ACC112 (cell line): ENCODE measurements around the gene TMEM255A.

Experiments used
- H2AFZ ChIP-seq: fragments of 200-600 bp; sonication (generic); one replicate; pipeline ENCODE4 v1.6.0; 2017; ENCODE audit warnings: antibody characterized with exemption, low read length; ENCODE audit not compliant: unreplicated experiment
- H3K27ac ChIP-seq: fragments of 200-600 bp; sonication (generic); 2 replicates; pipeline ENCODE4 v1.5.1; 2014; ENCODE audit warnings: low read depth, mild to moderate bottlenecking, antibody characterized with exemption, low read length, moderate library complexity
- H3K27me3 ChIP-seq: fragments of 200-600 bp; sonication (generic); 2 replicates; pipeline ENCODE4 v1.6.1; 2014; ENCODE audit warnings: mild to moderate bottlenecking, antibody characterized with exemption, low read length, moderate library complexity, mixed read lengths; ENCODE audit not compliant: insufficient read depth
- H3K36me3 ChIP-seq: fragments of 200-600 bp; sonication (generic); 2 replicates; pipeline ENCODE4 v1.6.1; 2016; ENCODE audit warnings: mild to moderate bottlenecking, antibody characterized with exemption, low read length, moderate library complexity, mixed read lengths; ENCODE audit not compliant: insufficient read depth
- H3K4me1 ChIP-seq: fragments of 200-600 bp; sonication (generic); one replicate; pipeline ENCODE4 v1.6.1; 2016; ENCODE audit warnings: low read length, mixed read lengths; ENCODE audit not compliant: insufficient read depth, unreplicated experiment, control insufficient read depth
- H3K4me3 ChIP-seq: fragments of 200-600 bp; sonication (generic); 2 replicates; pipeline ENCODE4 v1.5.1; 2014; ENCODE audit warnings: mild to moderate bottlenecking, low read depth, low read length
- H3K79me2 ChIP-seq: fragments of 200-600 bp; sonication (generic); one replicate; pipeline ENCODE4 v1.6.0; 2016; ENCODE audit warnings: low read length; ENCODE audit not compliant: control insufficient read depth, unreplicated experiment, insufficient read depth

TMEM255A gene

DNA sequence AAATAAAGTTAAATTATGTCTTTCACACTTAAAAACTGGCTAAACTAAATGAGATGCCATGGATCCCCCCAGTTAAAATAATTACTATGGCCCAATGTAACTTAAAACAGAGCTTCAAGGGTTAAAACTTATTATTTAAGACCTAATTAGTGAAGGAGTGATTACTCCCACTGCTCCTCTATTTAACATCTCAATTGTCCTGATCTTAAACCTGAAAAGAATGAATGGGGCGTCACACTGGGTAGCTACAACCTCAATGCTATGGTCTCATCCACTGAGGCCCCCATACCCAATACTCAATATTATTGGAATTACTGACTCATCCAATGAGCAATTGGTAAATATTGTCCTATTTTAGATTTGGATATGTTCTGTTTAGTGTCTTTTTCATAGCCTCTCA is 21.1 kb upstream of the TMEM255A start:
- Histone ChIP-seq H2AFZ (no peak overlapping the region), H3K4me1 (no peaks in the 10 kb centered on the region), H3K79me2 (no peaks in the 10 kb centered on the region)

DNA sequence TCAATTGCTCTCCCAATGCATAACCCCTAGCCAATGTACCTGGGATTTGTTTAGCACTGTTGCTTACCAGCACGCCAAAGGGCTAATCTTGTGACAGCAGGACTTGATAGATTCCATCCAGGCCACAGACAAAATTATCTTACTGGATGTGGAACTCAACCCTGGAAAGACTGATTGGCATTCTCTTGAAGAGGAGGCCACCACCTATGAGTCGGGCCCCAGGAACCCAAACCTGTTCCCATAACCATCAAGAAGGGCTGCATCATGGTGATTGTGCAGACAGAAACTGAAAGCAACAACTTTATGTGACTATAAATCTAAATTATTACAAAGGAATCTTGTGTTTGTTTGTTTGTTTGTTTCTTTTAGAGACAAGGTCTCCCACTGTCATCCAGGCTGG is 19.9 kb upstream of the TMEM255A start:
- H3K4me3 ChIP-seq: no peak overlapping the region
- no peak overlapping the region for H3K27ac ChIP-seq
- no peak overlapping the region for H2AFZ ChIP-seq
- no peaks in the 10 kb centered on the region for H3K4me1 ChIP-seq
- H3K27me3 ChIP-seq: no peaks in the 10 kb centered on the region
- no peaks in the 10 kb centered on the region for H3K36me3 ChIP-seq
- no peaks in the 10 kb centered on the region for H3K79me2 ChIP-seq

More for the DNA sequence above, 21.1 kb upstream of the TMEM255A start:
- Histone ChIP-seq H3K4me3 (no peak overlapping the region), H3K27me3 (no peaks in the 10 kb centered on the region), H3K27ac (no peak overlapping the region), H3K36me3 (no peaks in the 10 kb centered on the region)

DNA sequence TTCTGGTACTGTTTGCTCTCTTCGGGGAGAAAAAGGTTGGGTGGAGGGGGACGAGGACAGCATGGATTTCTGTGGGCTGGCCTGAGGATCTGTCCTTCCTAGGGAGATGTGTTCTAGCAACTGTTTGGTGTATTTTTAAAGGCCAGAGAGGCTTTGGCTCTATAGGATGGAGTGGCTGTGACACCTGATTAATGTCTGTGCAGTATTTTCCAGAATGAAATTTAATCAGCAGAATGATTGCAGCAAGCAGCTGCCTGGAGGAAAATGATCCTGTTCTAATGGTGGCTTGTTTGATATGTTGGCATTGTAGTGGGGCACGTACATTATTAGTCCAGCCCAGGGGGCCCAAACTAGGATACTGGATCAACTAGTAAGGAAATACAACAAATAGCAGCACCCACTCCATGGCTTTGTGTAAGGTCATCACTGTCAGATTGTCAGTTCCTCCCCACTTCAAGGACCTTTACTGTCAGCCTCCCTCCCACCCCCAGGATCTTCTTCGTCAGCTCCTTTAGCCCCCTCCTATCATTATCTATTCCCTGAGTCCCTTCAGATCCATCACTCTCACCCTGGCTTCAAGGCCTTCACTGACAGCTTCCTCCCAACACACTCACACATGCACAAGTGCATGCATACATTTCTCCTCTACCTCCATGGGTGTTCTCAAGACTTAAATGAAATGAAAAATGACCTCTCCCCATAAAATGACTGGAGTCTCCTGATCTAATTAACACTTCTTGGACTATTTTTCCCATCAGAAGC is 10.4 kb upstream of the TMEM255A start:
- Histone ChIP-seq H2AFZ (no peak overlapping the region), H3K27ac (no peak overlapping the region), H3K4me1 (no peaks in the 10 kb centered on the region), H3K27me3 (peaks cover 10% of the 10 kb centered on the region), H3K36me3 (no peaks in the 10 kb centered on the region), H3K79me2 (no peaks in the 10 kb centered on the region), H3K4me3 (no peak overlapping the region)

DNA sequence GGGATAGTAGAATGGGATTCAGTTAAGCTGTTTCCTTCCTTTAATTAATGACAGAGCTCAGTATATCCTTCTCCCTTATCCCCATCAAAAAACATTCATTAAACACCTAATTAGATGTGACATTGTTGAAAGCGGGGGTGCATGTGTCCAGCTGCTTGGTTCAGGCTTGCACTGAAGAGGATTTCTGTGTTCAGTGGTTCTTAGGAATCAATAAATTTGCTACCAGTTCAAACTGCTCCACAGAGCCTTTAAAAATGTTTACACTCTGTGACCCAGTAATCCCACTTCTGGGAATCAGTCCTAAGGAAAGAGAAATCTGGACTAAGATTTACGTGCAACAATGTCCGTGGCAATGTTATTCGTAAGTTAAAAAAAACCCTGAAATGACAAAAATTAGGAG is 7.2 kb upstream of the TMEM255A start:
- no peaks in the 10 kb centered on the region for H3K36me3 ChIP-seq
- H3K79me2 ChIP-seq: no peaks in the 10 kb centered on the region
- no peak overlapping the region for H2AFZ ChIP-seq
- H3K27ac ChIP-seq: no peak overlapping the region
- no peak overlapping the region for H3K4me3 ChIP-seq
- H3K27me3 ChIP-seq: peaks cover 12% of the 10 kb centered on the region
- no peaks in the 10 kb centered on the region for H3K4me1 ChIP-seq

DNA sequence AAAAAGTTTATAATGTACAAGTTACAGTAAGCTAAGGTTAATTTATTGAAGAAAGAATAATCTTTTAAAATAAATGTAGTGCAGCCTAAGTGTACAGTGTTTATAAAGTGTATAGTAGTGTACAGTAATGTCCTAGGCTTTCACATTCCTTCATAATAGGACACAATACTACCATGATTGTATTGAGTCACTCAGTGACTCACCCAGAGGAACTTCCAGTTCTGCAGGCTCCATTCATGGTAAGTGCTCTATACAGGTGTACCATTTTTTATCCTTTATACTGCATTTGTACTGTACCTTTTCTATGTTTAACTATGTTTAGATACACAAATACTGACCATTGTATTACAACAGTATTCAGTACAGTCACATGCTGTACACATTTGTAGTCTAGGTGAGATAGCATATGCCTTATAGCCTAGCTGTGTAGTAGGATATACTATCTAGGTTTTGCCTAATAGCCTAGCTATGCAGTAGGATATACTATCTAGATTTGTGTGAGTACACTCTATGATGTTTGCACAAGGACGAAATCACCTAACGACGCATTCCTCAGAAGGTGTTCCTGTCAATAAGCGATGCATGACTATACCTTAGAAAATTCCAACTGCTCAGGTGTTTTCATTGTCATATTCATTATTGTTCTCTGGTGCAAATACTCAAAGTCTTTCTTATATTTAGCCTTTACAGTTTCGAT is 5.5 kb upstream of the TMEM255A start:
- Histone ChIP-seq H3K4me1 (no peaks in the 10 kb centered on the region), H3K36me3 (no peaks in the 10 kb centered on the region), H3K27ac (no peak overlapping the region), H3K4me3 (no peak overlapping the region), H3K79me2 (no peaks in the 10 kb centered on the region), H2AFZ (no peak overlapping the region), H3K27me3 (peaks cover 27% of the 10 kb centered on the region)

DNA sequence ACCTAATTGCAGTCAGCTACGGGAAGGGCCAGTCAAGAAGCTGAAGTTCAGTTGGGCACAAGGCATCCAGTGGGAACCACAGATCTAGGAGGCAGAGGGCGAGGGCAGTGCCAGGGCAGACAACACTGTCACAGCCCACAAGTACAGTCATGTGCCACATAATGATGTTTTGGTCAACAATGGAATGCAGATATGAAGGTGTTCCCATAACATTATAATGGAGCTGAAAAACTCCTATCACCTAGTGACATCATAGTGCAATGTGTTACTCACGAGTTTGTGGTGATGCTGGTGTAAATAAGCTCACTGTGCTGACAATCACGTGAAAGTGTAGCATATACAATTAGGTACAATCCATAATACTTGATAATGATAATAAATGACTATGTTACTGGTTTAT is 4.5 kb upstream of the TMEM255A start:
- no peaks in the 10 kb centered on the region for H3K79me2 ChIP-seq
- no peaks in the 10 kb centered on the region for H3K36me3 ChIP-seq
- H2AFZ ChIP-seq: no peak overlapping the region
- peaks cover 33% of the 10 kb centered on the region for H3K27me3 ChIP-seq
- no peak overlapping the region for H3K27ac ChIP-seq
- no peaks in the 10 kb centered on the region for H3K4me1 ChIP-seq
- no peak overlapping the region for H3K4me3 ChIP-seq

DNA sequence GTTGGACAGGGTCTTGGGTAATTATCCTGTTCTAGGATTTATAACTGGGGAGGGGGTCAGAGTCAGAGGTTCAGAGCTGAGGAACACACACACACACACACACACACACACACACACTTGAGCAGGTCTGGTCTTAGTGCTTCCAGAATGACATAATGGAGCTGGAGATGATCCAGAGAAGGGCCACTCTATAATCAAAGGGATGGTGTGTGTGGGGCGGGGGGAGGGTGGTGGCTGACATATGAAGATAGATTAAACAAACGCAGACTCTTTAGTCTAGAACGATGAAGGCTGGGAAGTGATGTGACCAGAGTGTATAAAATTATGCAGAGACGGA is 434 bp upstream of the TMEM255A start:
- H3K27me3 ChIP-seq: peaks cover 42% of the 10 kb centered on the region
- no peak overlapping the region for H3K27ac ChIP-seq
- no peaks in the 10 kb centered on the region for H3K36me3 ChIP-seq
- peaks cover 2% of the 10 kb centered on the region for H3K4me1 ChIP-seq
- H3K4me3 ChIP-seq: no peak overlapping the region
- H3K79me2 ChIP-seq: no peaks in the 10 kb centered on the region
- H2AFZ ChIP-seq: no peak overlapping the region

DNA sequence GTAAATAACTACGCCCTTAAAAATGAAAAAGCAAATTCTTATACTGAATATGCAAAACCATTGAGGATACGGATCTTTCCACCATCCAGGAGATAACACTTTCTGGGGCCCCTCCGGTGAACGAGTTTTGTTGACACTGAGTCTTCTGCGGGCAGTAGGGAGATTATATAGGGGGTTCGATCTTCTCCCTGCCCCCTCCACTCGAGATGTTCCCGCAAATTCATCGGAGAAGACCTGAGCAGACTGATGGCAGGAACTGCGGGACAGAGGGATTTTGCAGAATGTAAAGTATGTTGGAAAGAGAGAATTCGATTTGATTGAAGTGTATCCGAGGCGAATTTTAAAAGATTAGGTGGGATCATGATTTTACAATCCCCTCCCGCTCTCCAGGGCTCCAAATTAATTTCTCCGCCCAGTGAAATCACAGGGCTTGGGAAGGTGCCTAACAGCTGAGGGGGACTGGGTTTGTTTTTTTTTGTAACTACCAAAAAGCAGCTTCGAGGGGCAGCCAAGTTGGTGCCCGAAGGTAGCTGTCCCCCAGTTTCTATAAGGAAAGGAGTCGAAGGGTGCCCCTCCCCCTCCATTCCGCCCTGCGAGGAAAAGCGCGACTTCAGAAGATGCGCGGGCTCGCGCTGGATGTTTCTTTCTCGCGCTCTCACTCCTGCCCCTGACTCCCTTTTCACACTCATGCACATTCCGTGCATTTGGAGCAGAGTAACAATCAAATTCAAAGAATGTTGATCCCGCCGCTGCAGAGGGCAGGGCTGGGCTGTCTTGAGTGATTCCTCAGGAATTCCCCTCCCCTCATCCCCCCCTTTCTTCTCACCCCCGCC is 1.2 kb downstream of the TMEM255A start:
- Histone ChIP-seq H3K27ac (no peak overlapping the region), H3K79me2 (no peaks in the 10 kb centered on the region), H2AFZ (peak overlapping the region; percentile 33), H3K36me3 (no peaks in the 10 kb centered on the region), H3K4me1 (peaks cover 5% of the 10 kb centered on the region), H3K4me3 (peak overlapping the region; percentile 66), H3K27me3 (peaks cover 42% of the 10 kb centered on the region)

DNA sequence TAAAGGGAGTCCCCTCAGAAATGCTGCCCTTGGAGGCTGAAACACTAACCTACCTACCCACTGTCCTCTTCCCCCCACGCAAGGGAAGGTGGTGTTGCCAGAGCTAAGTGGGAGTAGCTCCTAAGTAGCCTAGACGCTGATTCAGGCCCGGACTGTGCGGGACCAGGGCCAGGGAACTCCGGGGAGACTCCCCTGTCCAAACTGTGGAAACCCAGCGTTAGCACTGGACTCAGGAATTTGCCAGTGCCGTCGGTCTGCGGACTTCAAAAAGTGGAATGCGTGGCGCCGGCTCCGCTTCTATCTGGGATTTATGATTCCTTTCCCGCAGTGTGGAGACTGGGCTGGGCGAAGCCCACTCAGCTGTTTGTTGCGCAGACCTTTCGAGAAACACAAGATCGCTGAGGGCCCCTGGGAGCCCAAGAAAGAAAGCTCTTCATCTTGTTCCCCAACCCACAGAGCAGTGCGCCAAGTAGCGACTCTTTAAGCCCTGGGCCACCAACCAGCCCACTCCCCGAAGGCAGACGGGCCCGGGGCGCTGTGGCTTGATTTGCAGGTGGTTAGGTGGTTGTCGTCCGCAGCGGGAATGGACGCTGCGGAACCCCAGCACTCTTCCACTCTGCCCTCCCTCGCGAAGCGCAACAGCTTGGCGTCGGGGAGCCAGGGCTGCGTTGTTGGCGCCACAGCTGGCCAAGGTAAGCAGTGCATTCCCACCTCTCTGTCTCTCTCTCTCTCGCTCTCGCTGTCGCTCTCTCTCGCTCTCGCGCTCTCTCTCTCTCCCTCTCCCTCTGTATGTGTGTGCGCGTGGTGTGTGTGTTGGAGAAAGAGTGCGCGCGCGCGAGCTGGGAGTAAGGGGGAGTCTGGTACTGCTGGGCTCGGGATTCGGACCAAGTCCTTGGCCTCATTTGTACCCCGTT is 2.0 kb downstream of the TMEM255A start:
- peaks cover 42% of the 10 kb centered on the region for H3K27me3 ChIP-seq

DNA sequence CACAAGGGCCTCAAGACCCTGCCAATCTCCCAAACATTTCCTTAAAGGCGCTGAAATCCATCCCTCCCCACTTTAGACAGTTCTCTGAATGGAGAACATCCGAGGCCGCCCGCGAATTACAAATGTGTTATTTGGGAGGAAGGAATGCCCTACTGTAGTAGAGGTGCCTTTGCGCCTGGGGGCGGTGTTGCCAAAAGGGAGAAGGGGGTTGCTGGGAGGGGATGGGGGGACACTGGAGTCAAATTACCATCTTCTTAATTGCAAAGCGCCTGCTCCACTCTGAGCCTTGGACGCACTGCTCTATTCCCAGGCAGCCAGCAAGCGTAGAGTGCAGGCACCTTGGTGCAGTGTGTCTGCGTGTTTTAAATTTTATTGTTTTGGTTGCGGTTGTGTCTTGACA is 2.7 kb downstream of the TMEM255A start:
- Histone ChIP-seq H3K4me3 (no peak overlapping the region), H3K79me2 (no peaks in the 10 kb centered on the region), H3K27me3 (peaks cover 42% of the 10 kb centered on the region)

More for the DNA sequence above, 2.0 kb downstream of the TMEM255A start:
- H3K4me3 ChIP-seq: peak overlapping the region; percentile 66
- H3K27ac ChIP-seq: no peak overlapping the region
- H2AFZ ChIP-seq: no peak overlapping the region
- peaks cover 5% of the 10 kb centered on the region for H3K4me1 ChIP-seq
- H3K79me2 ChIP-seq: no peaks in the 10 kb centered on the region
- H3K36me3 ChIP-seq: no peaks in the 10 kb centered on the region

More for the DNA sequence above, 2.7 kb downstream of the TMEM255A start:
- H3K27ac ChIP-seq: no peak overlapping the region
- H3K4me1 ChIP-seq: peaks cover 5% of the 10 kb centered on the region
- H2AFZ ChIP-seq: no peak overlapping the region
- no peaks in the 10 kb centered on the region for H3K36me3 ChIP-seq
